Mammary epithelial cell (primary cell): ENCODE measurements around the gene GRID1.

Experiments used
- CTCF ChIP-seq, 2 donors: IDR thresholded peaks in 1 of 2; conservative IDR thresholded peaks in 1 of 2; 2 replicates each; pipeline ENCODE4 v1.5.1; 2011 to 2012; ENCODE audit warnings: inconsistent platforms in 2 of 2, low read length in 2 of 2, mild to moderate bottlenecking in 2 of 2, control low read depth in 1 of 2, low read depth in 1 of 2; ENCODE audit not compliant: insufficient read depth in 1 of 2; ENCODE audit errors: extremely low read depth in 1 of 2
- EZH2 ChIP-seq: IDR thresholded peaks from 2 replicates; pipeline ENCODE4 v1.6.1; 2012; ENCODE audit warnings: low read length, inconsistent platforms, borderline replicate concordance

GRCh38 chr10:86017841-86018734 lies 348.5 kb downstream of the GRID1 start:
- TF ChIP-seq CTCF (conservative IDR thresholded peaks at IDR 0.05 in 1 of 2, IDR thresholded peaks at IDR 0.05 in 1 of 2; ENCODE audit: extremely low read depth in 1 of 2, insufficient read depth in 1 of 2, low read depth in 1 of 2, low read length in 2 of 2) (no peak), EZH2 (no peak)
